SJSA1 (cell line): Measurements from ENCODE around the gene DHRS11. TPM values are rescaled to one million over a fixed set of nuclear protein-coding genes. Genes with fewer than 3 reads are reported as not detected.
A peak's percentile ranks its signal among the peaks of the same experiment; 100 is the strongest.

Source experiments
- DNase-seq, 2 experiments: peaks; one replicate each; pipeline ENCODE4 v3.0.0-alpha.2; 2015 to 2020; ENCODE audit warnings: low spot score in 2 of 2, low read depth in 1 of 2
- H3K27ac ChIP-seq: fragments of 250-450 bp; sonication (Bioruptor Pico); 2 replicates; pipeline ENCODE4 v1.5.1; 2020; ENCODE audit warnings: mild to moderate bottlenecking, moderate library complexity
- H3K27me3 ChIP-seq: fragments of 250-450 bp; sonication (Bioruptor Pico); replicated peaks from 2 replicates; pipeline ENCODE4 v1.5.1; 2020; ENCODE audit warnings: mild to moderate bottlenecking, moderate library complexity
- H3K36me3 ChIP-seq: fragments of 250-450 bp; sonication (Bioruptor Pico); 2 replicates; pipeline ENCODE4 v1.5.1; 2020; ENCODE audit warnings: mild to moderate bottlenecking
- H3K4me1 ChIP-seq: fragments of 250-450 bp; sonication (Bioruptor Pico); replicated peaks from 2 replicates; pipeline ENCODE4 v1.6.1; 2021; ENCODE audit warnings: mild to moderate bottlenecking
- H3K4me3 ChIP-seq: fragments of 250-450 bp; sonication (Bioruptor Pico); 2 replicates; pipeline ENCODE4 v1.5.1; 2020; ENCODE audit warnings: mild to moderate bottlenecking
- H3K9me3 ChIP-seq: fragments of 250-450 bp; sonication (Bioruptor Pico); replicated peaks from 2 replicates; pipeline ENCODE4 v1.5.1; 2020; ENCODE audit warnings: mild to moderate bottlenecking
- total RNA-seq: library from RNA; depleted of rRNA; stranded (reverse); fragments of >200 nt; shearing (Covaris generic); gene quantifications from 2 replicates; pipeline ENCODE4 v1.2.3, GENCODE V29; 2014

Gene DHRS11
- total RNA-seq, 1 experiment from 2014 or later, result 8.0 TPM

GRCh38 chr17:36575028-36575427 is 16.7 kb upstream of the DHRS11 start:
- H3K27ac ChIP-seq, result no peak overlapping the region
- no peaks in the 10 kb centered on the region for H3K4me1 ChIP-seq
- H3K27me3 ChIP-seq, result no peaks in the 10 kb centered on the region
- no peak for DNase-seq
- peaks cover 81% of the 10 kb centered on the region for H3K36me3 ChIP-seq
- no peak overlapping the region for H3K4me3 ChIP-seq
- H3K9me3 ChIP-seq, result no peaks in the 10 kb centered on the region

- Histone ChIP-seq H3K36me3 (peaks cover 85% of the 10 kb centered on the region), H3K27ac (no peak overlapping the region), H3K4me1 (no peaks in the 10 kb centered on the region), H3K27me3 (no peaks in the 10 kb centered on the region), H3K9me3 (no peaks in the 10 kb centered on the region), H3K4me3 (no peak overlapping the region)
- DNase-seq, result no peak
Measured at GRCh38 chr17:36576793-36577192, 14.9 kb upstream of the DHRS11 start.

- Histone ChIP-seq H3K4me3 (no peak overlapping the region), H3K9me3 (no peaks in the 10 kb centered on the region), H3K27me3 (no peaks in the 10 kb centered on the region), H3K36me3 (peaks cover 85% of the 10 kb centered on the region), H3K27ac (no peak overlapping the region), H3K4me1 (no peaks in the 10 kb centered on the region)
- no peak for DNase-seq
Measured at GRCh38 chr17:36578671-36579070, 13.0 kb upstream of the DHRS11 start.

DNA sequence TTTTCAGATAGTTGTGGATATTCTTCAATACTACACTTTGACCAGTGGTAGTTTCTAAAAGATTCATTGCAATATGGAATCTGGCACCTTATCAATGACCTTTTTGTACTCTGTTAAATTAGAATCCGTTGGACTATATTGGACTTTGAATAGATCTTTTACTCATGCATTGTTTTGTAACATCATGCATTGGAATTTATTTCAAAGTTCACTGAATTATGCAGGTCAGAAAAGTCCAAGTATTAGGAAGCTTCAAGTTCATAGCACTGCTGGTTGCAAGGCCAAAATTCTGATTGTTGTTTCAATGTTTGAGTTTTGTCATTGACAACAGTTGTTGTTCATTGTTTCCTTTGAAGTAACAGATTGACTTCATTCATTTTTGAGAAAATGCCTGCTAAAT is 7.9 kb upstream of the DHRS11 start:
- no peak overlapping the region for H3K4me3 ChIP-seq
- no peak overlapping the region for H3K27ac ChIP-seq
- DNase-seq, result no peak
- peaks cover 96% of the 10 kb centered on the region for H3K36me3 ChIP-seq
- no peaks in the 10 kb centered on the region for H3K4me1 ChIP-seq
- no peaks in the 10 kb centered on the region for H3K27me3 ChIP-seq
- H3K9me3 ChIP-seq, result no peaks in the 10 kb centered on the region

GRCh38 chr17:36586138-36586537 is 5.5 kb upstream of the DHRS11 start:
- Histone ChIP-seq H3K4me3 (no peak overlapping the region), H3K4me1 (peaks cover under 1% of the 10 kb centered on the region), H3K9me3 (no peaks in the 10 kb centered on the region), H3K27ac (no peak overlapping the region), H3K36me3 (peaks cover 96% of the 10 kb centered on the region), H3K27me3 (no peaks in the 10 kb centered on the region)
- DNase-seq, result no peak

GRCh38 chr17:36590082-36590481 is 1.6 kb upstream of the DHRS11 start:
- H3K36me3 ChIP-seq, result peaks cover 66% of the 10 kb centered on the region
- DNase-seq, result peak in 1 of 2 experiments; percentile 3
- no peak overlapping the region for H3K27ac ChIP-seq
- H3K4me1 ChIP-seq, result peaks cover 13% of the 10 kb centered on the region
- H3K4me3 ChIP-seq, result no peak overlapping the region
- no peaks in the 10 kb centered on the region for H3K27me3 ChIP-seq
- no peaks in the 10 kb centered on the region for H3K9me3 ChIP-seq

- H3K27ac ChIP-seq, result peak overlapping the region; percentile 51; the same call in 1 of the 2 replicates
- peaks cover 13% of the 10 kb centered on the region for H3K4me1 ChIP-seq
- H3K4me3 ChIP-seq, result peak overlapping the region; percentile 93
- H3K27me3 ChIP-seq, result no peaks in the 10 kb centered on the region
- H3K9me3 ChIP-seq, result no peaks in the 10 kb centered on the region
- peak in 1 of 2 experiments; percentile 23 for DNase-seq
- H3K36me3 ChIP-seq, result peaks cover 46% of the 10 kb centered on the region
Measured at GRCh38 chr17:36592316-36592715, 637 bp downstream of the DHRS11 start.

- peak in 1 of 2 experiments; percentile 32 for DNase-seq
- no peaks in the 10 kb centered on the region for H3K27me3 ChIP-seq
- H3K4me3 ChIP-seq, result peak overlapping the region; percentile 93
- H3K36me3 ChIP-seq, result peaks cover 41% of the 10 kb centered on the region
- H3K27ac ChIP-seq, result no peak overlapping the region
- no peaks in the 10 kb centered on the region for H3K9me3 ChIP-seq
- peaks cover 13% of the 10 kb centered on the region for H3K4me1 ChIP-seq
Measured at GRCh38 chr17:36592716-36593321, 1.1 kb downstream of the DHRS11 start.

GRCh38 chr17:36593656-36594316 is 2.1 kb downstream of the DHRS11 start:
- H3K27ac ChIP-seq, result no peak overlapping the region
- H3K9me3 ChIP-seq, result no peaks in the 10 kb centered on the region
- H3K4me3 ChIP-seq, result no peak overlapping the region
- H3K36me3 ChIP-seq, result peaks cover 33% of the 10 kb centered on the region
- no peaks in the 10 kb centered on the region for H3K27me3 ChIP-seq
- H3K4me1 ChIP-seq, result peaks cover 13% of the 10 kb centered on the region
- peak in 1 of 2 experiments; percentile 20 for DNase-seq

DNA sequence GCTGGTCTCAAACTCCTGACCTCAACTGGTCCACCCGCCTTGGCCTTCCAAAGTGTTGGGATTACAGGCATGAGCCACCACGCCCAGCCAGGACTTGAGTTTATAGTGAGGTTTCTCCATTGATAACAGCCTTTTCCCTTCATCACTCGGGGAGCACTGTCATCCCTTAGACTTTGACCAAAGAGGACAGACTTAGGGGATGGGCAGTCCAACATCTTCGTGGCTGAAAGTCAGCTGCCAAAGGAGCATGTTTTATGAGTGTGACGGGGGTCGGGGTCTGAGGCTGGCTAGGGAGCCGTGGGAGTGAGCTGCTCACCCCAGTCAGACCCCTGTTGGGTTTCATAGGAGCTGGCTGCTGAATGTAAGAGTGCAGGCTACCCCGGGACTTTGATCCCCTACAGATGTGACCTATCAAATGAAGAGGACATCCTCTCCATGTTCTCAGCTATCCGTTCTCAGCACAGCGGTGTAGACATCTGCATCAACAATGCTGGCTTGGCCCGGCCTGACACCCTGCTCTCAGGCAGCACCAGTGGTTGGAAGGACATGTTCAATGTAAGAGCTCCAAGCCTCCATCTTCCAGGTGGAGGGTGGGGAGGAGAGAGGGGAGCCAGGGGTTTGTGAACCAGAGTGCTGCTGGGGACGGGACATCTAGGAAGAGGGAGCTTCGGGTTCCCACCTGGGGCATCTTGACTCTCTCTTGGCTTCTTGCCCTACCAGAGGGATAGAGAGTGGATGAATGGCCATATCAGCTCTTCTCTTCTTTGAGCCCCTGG is 3.1 kb downstream of the DHRS11 start:
- H3K36me3 ChIP-seq, result peaks cover 23% of the 10 kb centered on the region

GRCh38 chr17:36597226-36597625 is 5.5 kb downstream of the DHRS11 start:
- H3K27me3 ChIP-seq, result no peaks in the 10 kb centered on the region
- peaks cover 8% of the 10 kb centered on the region; the same call in 1 of the 2 replicates for H3K36me3 ChIP-seq
- no peak overlapping the region for H3K4me3 ChIP-seq
- peaks cover 17% of the 10 kb centered on the region for H3K4me1 ChIP-seq
- DNase-seq, result peak in 1 of 2 experiments; percentile 34
- H3K9me3 ChIP-seq, result no peaks in the 10 kb centered on the region
- H3K27ac ChIP-seq, result no peak overlapping the region

More for the DNA sequence above, 3.1 kb downstream of the DHRS11 start:
- Histone ChIP-seq H3K27me3 (no peaks in the 10 kb centered on the region), H3K4me1 (peaks cover 13% of the 10 kb centered on the region), H3K27ac (no peak overlapping the region), H3K4me3 (no peak overlapping the region), H3K9me3 (no peaks in the 10 kb centered on the region)
- peak in 1 of 2 experiments; percentile 18 for DNase-seq

GRCh38 chr17:36597866-36598777 is 6.4 kb downstream of the DHRS11 start:
- H3K27ac ChIP-seq, result no peak overlapping the region
- no peak for DNase-seq
- H3K9me3 ChIP-seq, result no peaks in the 10 kb centered on the region
- H3K4me1 ChIP-seq, result peaks cover 15% of the 10 kb centered on the region
- H3K4me3 ChIP-seq, result no peak overlapping the region
- H3K27me3 ChIP-seq, result no peaks in the 10 kb centered on the region
- H3K36me3 ChIP-seq, result peaks cover 8% of the 10 kb centered on the region; the same call in 1 of the 2 replicates

GRCh38 chr17:36598951-36599401 is 7.3 kb downstream of the DHRS11 start:
- no peak overlapping the region for H3K27ac ChIP-seq
- H3K4me1 ChIP-seq, result peaks cover 14% of the 10 kb centered on the region
- no peak for DNase-seq
- no peaks in the 10 kb centered on the region for H3K9me3 ChIP-seq
- peaks cover 12% of the 10 kb centered on the region; the same call in 1 of the 2 replicates for H3K36me3 ChIP-seq
- no peak overlapping the region for H3K4me3 ChIP-seq
- H3K27me3 ChIP-seq, result no peaks in the 10 kb centered on the region
